ENCODE measurements around the gene FAM222B.

FAM222B gene

DNA sequence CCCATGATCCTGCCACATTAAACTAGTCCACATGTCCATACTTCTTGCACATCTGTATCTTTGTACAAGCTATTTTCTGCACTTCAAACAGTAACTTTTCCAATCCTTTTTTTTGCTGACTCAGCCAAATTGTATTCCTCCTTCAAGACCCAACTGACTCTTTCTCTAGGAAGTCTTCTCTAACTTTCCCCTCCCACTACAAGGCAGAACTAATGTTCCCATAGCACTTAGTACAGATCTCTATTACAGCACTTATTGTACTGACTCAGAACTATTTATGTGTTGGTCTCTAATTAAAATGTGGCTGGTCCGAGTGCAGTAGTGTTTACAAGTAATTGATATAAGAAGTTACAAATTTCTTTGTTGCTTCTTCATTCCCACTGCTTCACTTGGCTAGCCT is 8.2 kb downstream of the FAM222B start:
- no peak overlapping the region for H3K4me2 ChIP-seq (ENCODE audit: low read length)
- no peak overlapping the region for H2AK5ac ChIP-seq (ENCODE audit: low read length)
- no peak overlapping the region for H3K27ac ChIP-seq (ENCODE audit: low read depth, low read length)
- H3K4me1 ChIP-seq (ENCODE audit: control insufficient read depth, low read depth, low read length): no peaks in the 10 kb centered on the region
- H3K23ac ChIP-seq (ENCODE audit: low read length): no peak overlapping the region
- no CpG with 5 or more reads among the region's 1 CpG for WGBS (ENCODE audit: extremely low coverage, insufficient coverage, low lambda C conversion rate)
- H4K8ac ChIP-seq (ENCODE audit: low read depth, low read length): no peak overlapping the region
- no peaks in the 10 kb centered on the region for H3K27me3 ChIP-seq (ENCODE audit: insufficient read depth, low read length, poor library complexity)
- H2BK15ac ChIP-seq (replicated peaks; ENCODE audit: low read depth): no peak overlapping the region
- H3K56ac ChIP-seq (ENCODE audit: low read length): no peak overlapping the region
- H3K4me3 ChIP-seq (ENCODE audit: low read length): no peak overlapping the region
- H2BK5ac ChIP-seq (ENCODE audit: low read length): no peak overlapping the region
- peaks cover 24% of the 10 kb centered on the region for H3K79me2 ChIP-seq (ENCODE audit: control insufficient read depth, insufficient read depth, low read length)
- H3K9ac ChIP-seq (ENCODE audit: low read length): no peak overlapping the region
- H3K36me3 ChIP-seq (ENCODE audit: control insufficient read depth, insufficient read depth, low read length): no peaks in the 10 kb centered on the region
- no peak overlapping the region for H4K5ac ChIP-seq (ENCODE audit: low read length)
- H2BK120ac ChIP-seq (ENCODE audit: low read depth, low read length): no peak overlapping the region
- H3K4ac ChIP-seq (ENCODE audit: low read depth, low read length): no peak overlapping the region
- H3K18ac ChIP-seq (ENCODE audit: low read length): no peak overlapping the region
- no peak for DNase-seq
- H3K79me1 ChIP-seq (ENCODE audit: low read length): peaks cover 8% of the 10 kb centered on the region

DNA sequence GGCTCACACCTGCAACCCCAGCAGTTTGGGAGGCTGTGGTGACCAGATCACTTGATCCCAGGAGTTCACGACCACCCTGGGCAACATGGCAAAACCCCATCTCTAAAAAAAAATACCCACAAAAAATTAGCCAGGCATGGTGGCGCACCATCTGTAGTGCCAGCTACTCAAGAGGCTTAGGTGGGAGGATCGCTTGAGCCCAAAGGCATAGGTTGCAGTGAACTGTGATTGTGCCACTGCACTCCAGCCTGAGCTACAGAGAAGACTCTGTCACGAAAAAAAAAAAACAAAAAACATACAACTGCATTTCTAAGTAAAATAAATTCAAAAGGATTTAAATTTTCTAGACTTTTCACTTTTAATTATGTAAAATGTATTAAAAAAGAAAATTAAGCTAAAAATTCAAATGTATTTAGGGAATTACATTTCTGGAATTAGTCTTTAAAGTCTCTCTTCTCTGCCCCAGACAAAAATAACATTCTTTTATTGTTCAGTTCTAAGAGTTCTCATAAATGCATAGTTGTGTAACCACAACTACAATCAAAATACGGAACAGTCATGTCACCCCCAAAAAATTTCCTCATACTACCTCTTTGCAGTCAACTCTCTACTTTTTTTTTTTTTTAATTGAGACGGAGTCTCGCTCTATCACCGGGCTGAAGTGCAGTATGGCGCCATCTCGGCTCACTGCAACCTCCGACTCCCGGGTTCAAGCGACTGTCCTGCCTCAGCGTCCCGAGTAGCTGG is 14.1 kb downstream of the FAM222B start:
- Histone ChIP-seq H3K79me1 (ENCODE audit: low read length) (peaks cover 3% of the 10 kb centered on the region), H2BK5ac (ENCODE audit: low read length) (no peak overlapping the region), H3K4ac (ENCODE audit: low read depth, low read length) (no peak overlapping the region), H2BK120ac (ENCODE audit: low read depth, low read length) (no peak overlapping the region), H3K36me3 (ENCODE audit: control insufficient read depth, insufficient read depth, low read length) (no peaks in the 10 kb centered on the region), H3K4me2 (ENCODE audit: low read length) (no peak overlapping the region), H3K79me2 (ENCODE audit: control insufficient read depth, insufficient read depth, low read length) (peaks cover 5% of the 10 kb centered on the region), H4K8ac (ENCODE audit: low read depth, low read length) (no peak overlapping the region), H3K56ac (ENCODE audit: low read length) (no peak overlapping the region), H2BK15ac (replicated peaks; ENCODE audit: low read depth) (no peak overlapping the region), H3K27ac (ENCODE audit: low read depth, low read length) (no peak overlapping the region), H3K18ac (ENCODE audit: low read length) (no peak overlapping the region), H3K27me3 (ENCODE audit: insufficient read depth, low read length, poor library complexity) (no peaks in the 10 kb centered on the region), H4K5ac (ENCODE audit: low read length) (no peak overlapping the region), H2AK5ac (ENCODE audit: low read length) (no peak overlapping the region), H3K4me3 (ENCODE audit: low read length) (no peak overlapping the region), H3K9ac (ENCODE audit: low read length) (no peak overlapping the region), H3K23ac (ENCODE audit: low read length) (no peak overlapping the region), H3K4me1 (ENCODE audit: control insufficient read depth, low read depth, low read length) (no peaks in the 10 kb centered on the region)
- no peak for DNase-seq
- WGBS (ENCODE audit: extremely low coverage, insufficient coverage, low lambda C conversion rate): no CpG with 5 or more reads among the region's 15 CpGs

DNA sequence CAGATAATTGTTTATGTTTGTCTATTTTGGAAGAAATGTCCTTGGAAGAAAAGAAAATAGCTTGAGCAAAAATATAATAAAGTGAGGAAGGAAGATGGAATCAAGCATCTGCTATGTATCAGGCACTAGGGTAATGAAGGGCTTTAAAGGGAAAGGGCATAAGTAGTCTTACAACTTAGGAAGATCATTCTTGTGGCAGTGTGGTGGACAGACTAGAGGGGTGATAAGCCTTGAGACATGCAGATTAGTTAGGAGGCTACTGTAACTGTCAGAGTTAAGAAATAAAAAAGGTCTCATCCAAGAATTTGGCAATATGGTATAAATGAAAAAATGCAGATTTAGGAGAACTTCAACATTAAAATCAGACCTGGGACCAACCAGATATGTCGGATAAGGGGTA is 14.9 kb downstream of the FAM222B start:
- H4K8ac ChIP-seq (ENCODE audit: low read depth, low read length): no peak overlapping the region
- H2BK15ac ChIP-seq (replicated peaks; ENCODE audit: low read depth): no peak overlapping the region
- H2BK120ac ChIP-seq (ENCODE audit: low read depth, low read length): no peak overlapping the region
- no CpG with 5 or more reads among the region's 1 CpG for WGBS (ENCODE audit: extremely low coverage, insufficient coverage, low lambda C conversion rate)
- H3K4me2 ChIP-seq (ENCODE audit: low read length): no peak overlapping the region
- H2BK5ac ChIP-seq (ENCODE audit: low read length): no peak overlapping the region
- H3K79me2 ChIP-seq (ENCODE audit: control insufficient read depth, insufficient read depth, low read length): peaks cover 5% of the 10 kb centered on the region
- H4K5ac ChIP-seq (ENCODE audit: low read length): no peak overlapping the region
- DNase-seq: no peak
- H3K27me3 ChIP-seq (ENCODE audit: insufficient read depth, low read length, poor library complexity): no peaks in the 10 kb centered on the region
- H3K18ac ChIP-seq (ENCODE audit: low read length): no peak overlapping the region
- no peak overlapping the region for H3K23ac ChIP-seq (ENCODE audit: low read length)
- H3K56ac ChIP-seq (ENCODE audit: low read length): no peak overlapping the region
- H3K36me3 ChIP-seq (ENCODE audit: control insufficient read depth, insufficient read depth, low read length): no peaks in the 10 kb centered on the region
- H3K4ac ChIP-seq (ENCODE audit: low read depth, low read length): no peak overlapping the region
- H3K4me1 ChIP-seq (ENCODE audit: control insufficient read depth, low read depth, low read length): no peaks in the 10 kb centered on the region
- peaks cover 5% of the 10 kb centered on the region for H3K79me1 ChIP-seq (ENCODE audit: low read length)
- H3K4me3 ChIP-seq (ENCODE audit: low read length): no peak overlapping the region
- H2AK5ac ChIP-seq (ENCODE audit: low read length): no peak overlapping the region
- no peak overlapping the region for H3K9ac ChIP-seq (ENCODE audit: low read length)
- no peak overlapping the region for H3K27ac ChIP-seq (ENCODE audit: low read depth, low read length)

DNA sequence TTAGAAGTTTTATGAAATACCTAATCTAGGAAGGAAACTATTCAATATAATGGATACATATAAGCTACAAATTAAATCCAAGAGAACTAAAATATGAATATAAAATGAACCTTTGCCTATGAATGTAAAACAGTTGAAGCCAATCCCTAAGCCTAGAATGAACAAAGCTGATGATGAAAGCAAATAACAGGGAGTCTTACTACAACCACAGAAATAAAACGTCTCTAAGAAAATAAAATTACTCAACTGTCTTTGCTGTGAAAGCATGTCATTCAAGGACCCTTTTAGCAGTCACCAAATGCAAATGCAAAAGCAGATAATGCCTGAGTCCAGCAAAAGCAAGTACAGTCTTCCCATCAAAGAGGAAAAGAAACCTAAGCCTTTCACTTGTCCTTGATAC is 23.0 kb downstream of the FAM222B start:
- Histone ChIP-seq H3K23ac (ENCODE audit: low read length) (no peak overlapping the region), H3K4me2 (ENCODE audit: low read length) (no peak overlapping the region), H2BK5ac (ENCODE audit: low read length) (no peak overlapping the region), H3K27me3 (ENCODE audit: insufficient read depth, low read length, poor library complexity) (no peaks in the 10 kb centered on the region), H3K18ac (ENCODE audit: low read length) (no peak overlapping the region), H3K4ac (ENCODE audit: low read depth, low read length) (no peak overlapping the region), H3K36me3 (ENCODE audit: control insufficient read depth, insufficient read depth, low read length) (no peaks in the 10 kb centered on the region), H3K79me2 (ENCODE audit: control insufficient read depth, insufficient read depth, low read length) (peaks cover 10% of the 10 kb centered on the region), H2AK5ac (ENCODE audit: low read length) (no peak overlapping the region), H3K4me3 (ENCODE audit: low read length) (no peak overlapping the region), H4K8ac (ENCODE audit: low read depth, low read length) (no peak overlapping the region), H3K9ac (ENCODE audit: low read length) (no peak overlapping the region), H3K4me1 (ENCODE audit: control insufficient read depth, low read depth, low read length) (no peaks in the 10 kb centered on the region), H3K56ac (ENCODE audit: low read length) (no peak overlapping the region), H3K79me1 (ENCODE audit: low read length) (peaks cover 7% of the 10 kb centered on the region), H2BK15ac (replicated peaks; ENCODE audit: low read depth) (no peak overlapping the region), H2BK120ac (ENCODE audit: low read depth, low read length) (no peak overlapping the region), H4K5ac (ENCODE audit: low read length) (no peak overlapping the region), H3K27ac (ENCODE audit: low read depth, low read length) (no peak overlapping the region)
- WGBS (ENCODE audit: extremely low coverage, insufficient coverage, low lambda C conversion rate): no CpG with 5 or more reads among the region's 1 CpG
- no peak for DNase-seq

DNA sequence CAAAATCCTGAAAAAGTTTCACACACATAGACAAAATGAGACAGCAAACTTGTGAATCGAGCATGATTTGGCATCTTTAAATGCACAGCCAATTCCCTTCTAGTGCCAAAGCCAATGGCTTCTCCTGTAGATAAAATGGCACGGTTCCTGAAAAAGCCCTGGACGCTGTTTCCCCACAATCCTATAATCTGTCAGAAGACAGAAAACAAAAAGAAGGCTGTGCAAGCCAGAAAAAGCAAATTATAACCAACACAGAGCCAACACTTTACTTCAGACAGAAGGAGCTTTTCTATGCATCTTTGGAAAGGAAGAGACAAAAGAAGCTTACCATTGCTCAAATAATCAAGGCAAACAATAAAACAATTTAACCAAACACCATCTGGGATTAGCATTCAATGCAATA is 23.8 kb downstream of the FAM222B start:
- Histone ChIP-seq H2AK5ac (ENCODE audit: low read length) (no peak overlapping the region), H4K8ac (ENCODE audit: low read depth, low read length) (no peak overlapping the region), H3K4me2 (ENCODE audit: low read length) (no peak overlapping the region), H3K36me3 (ENCODE audit: control insufficient read depth, insufficient read depth, low read length) (no peaks in the 10 kb centered on the region), H3K4ac (ENCODE audit: low read depth, low read length) (no peak overlapping the region), H3K9ac (ENCODE audit: low read length) (no peak overlapping the region), H3K18ac (ENCODE audit: low read length) (no peak overlapping the region), H3K4me1 (ENCODE audit: control insufficient read depth, low read depth, low read length) (no peaks in the 10 kb centered on the region), H3K4me3 (ENCODE audit: low read length) (no peak overlapping the region), H3K79me2 (ENCODE audit: control insufficient read depth, insufficient read depth, low read length) (peaks cover 9% of the 10 kb centered on the region), H3K23ac (ENCODE audit: low read length) (no peak overlapping the region), H4K5ac (ENCODE audit: low read length) (no peak overlapping the region), H2BK5ac (ENCODE audit: low read length) (no peak overlapping the region), H3K79me1 (ENCODE audit: low read length) (peaks cover 5% of the 10 kb centered on the region), H2BK120ac (ENCODE audit: low read depth, low read length) (peak overlapping the region; percentile 45), H2BK15ac (replicated peaks; ENCODE audit: low read depth) (no peak overlapping the region), H3K27me3 (ENCODE audit: insufficient read depth, low read length, poor library complexity) (no peaks in the 10 kb centered on the region), H3K27ac (ENCODE audit: low read depth, low read length) (no peak overlapping the region), H3K56ac (ENCODE audit: low read length) (peak overlapping the region; percentile 3)
- WGBS (ENCODE audit: extremely low coverage, insufficient coverage, low lambda C conversion rate): no CpG with 5 or more reads among the region's 3 CpGs
- no peak for DNase-seq

DNA sequence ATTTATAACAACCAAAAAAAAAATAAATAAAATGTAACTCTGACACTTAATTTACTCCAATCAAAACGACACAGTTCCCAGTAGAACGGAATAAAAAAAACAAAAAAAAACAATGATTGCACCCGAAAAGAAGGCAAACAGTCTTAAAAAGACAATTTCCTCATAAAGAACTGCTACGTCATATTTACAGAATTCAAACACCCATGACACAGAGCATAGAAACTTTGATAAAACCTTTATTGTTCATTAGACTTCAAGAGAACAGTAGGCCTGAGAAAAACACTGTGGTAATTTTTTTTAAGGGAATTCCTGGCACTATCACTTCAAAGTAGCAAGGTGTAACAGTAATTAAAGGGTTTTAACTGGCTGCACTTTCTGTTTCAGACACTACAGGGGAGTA is 26.1 kb downstream of the FAM222B start:
- H3K23ac ChIP-seq (ENCODE audit: low read length): no peak overlapping the region
- H2AK5ac ChIP-seq (ENCODE audit: low read length): no peak overlapping the region
- no peak overlapping the region for H3K4me3 ChIP-seq (ENCODE audit: low read length)
- H3K79me2 ChIP-seq (ENCODE audit: control insufficient read depth, insufficient read depth, low read length): peaks cover 13% of the 10 kb centered on the region
- no peak overlapping the region for H2BK120ac ChIP-seq (ENCODE audit: low read depth, low read length)
- H3K4me2 ChIP-seq (ENCODE audit: low read length): no peak overlapping the region
- no peaks in the 10 kb centered on the region for H3K36me3 ChIP-seq (ENCODE audit: control insufficient read depth, insufficient read depth, low read length)
- H3K4ac ChIP-seq (ENCODE audit: low read depth, low read length): no peak overlapping the region
- DNase-seq: no peak
- H3K27me3 ChIP-seq (ENCODE audit: insufficient read depth, low read length, poor library complexity): no peaks in the 10 kb centered on the region
- H3K56ac ChIP-seq (ENCODE audit: low read length): no peak overlapping the region
- no peak overlapping the region for H4K8ac ChIP-seq (ENCODE audit: low read depth, low read length)
- no peak overlapping the region for H4K5ac ChIP-seq (ENCODE audit: low read length)
- H3K27ac ChIP-seq (ENCODE audit: low read depth, low read length): no peak overlapping the region
- H3K9ac ChIP-seq (ENCODE audit: low read length): no peak overlapping the region
- no peaks in the 10 kb centered on the region for H3K4me1 ChIP-seq (ENCODE audit: control insufficient read depth, low read depth, low read length)
- no peak overlapping the region for H2BK5ac ChIP-seq (ENCODE audit: low read length)
- H3K18ac ChIP-seq (ENCODE audit: low read length): no peak overlapping the region
- no peak overlapping the region for H2BK15ac ChIP-seq (replicated peaks; ENCODE audit: low read depth)
- WGBS (ENCODE audit: extremely low coverage, insufficient coverage, low lambda C conversion rate): 100% methylated on average over 2 of the region's 4 CpGs
- peaks cover 3% of the 10 kb centered on the region for H3K79me1 ChIP-seq (ENCODE audit: low read length)
